Lung (tissue), 12 donors: ENCODE measurements around the gene ACACB. TPM values are rescaled to one million over a fixed set of nuclear protein-coding genes. Genes with fewer than 3 reads are reported as not detected.

ENCODE experiments used
- ATAC-seq: fragments of 200-7000 bp; cut with Tn5 transposase; one replicate; pipeline ENCODE4 v1.9.1; 2020; ENCODE audit warnings: moderate number of reproducible peaks; ENCODE audit not compliant: insufficient read depth, low FRiP score
- DNase-seq, 3 donors: peaks; one replicate each; pipeline ENCODE4 v3.0.0-alpha.2; 2013 to 2017
- H3K27ac ChIP-seq, 2 donors: one replicate each; pipeline ENCODE4 v1.5.1; 2013; ENCODE audit warnings: mild to moderate bottlenecking in 2 of 2, moderate library complexity in 2 of 2, control low read depth in 1 of 2, inconsistent platforms in 1 of 2, low read depth in 1 of 2, low read length in 1 of 2
- H3K27me3 ChIP-seq, 3 donors: one replicate each; pipeline ENCODE4 v1.5.1; 2013; ENCODE audit warnings: low read length in 2 of 3; ENCODE audit not compliant: control insufficient read depth in 3 of 3, insufficient read depth in 3 of 3
- H3K36me3 ChIP-seq, 4 donors: one replicate each; pipeline ENCODE4 v1.5.1; 2013; ENCODE audit warnings: low read length in 4 of 4, mild to moderate bottlenecking in 1 of 4, moderate library complexity in 1 of 4; ENCODE audit not compliant: control insufficient read depth in 4 of 4, insufficient read depth in 4 of 4
- H3K4me1 ChIP-seq, 5 donors: one replicate each; pipeline ENCODE4 v1.5.1; 2013; ENCODE audit warnings: low read length in 5 of 5, mild to moderate bottlenecking in 2 of 5, moderate library complexity in 1 of 5; ENCODE audit not compliant: control insufficient read depth in 5 of 5, insufficient read depth in 5 of 5
- H3K4me3 ChIP-seq: one replicate; pipeline ENCODE4 v1.5.1; 2013; ENCODE audit warnings: mild to moderate bottlenecking, control low read depth, moderate library complexity
- H3K9ac ChIP-seq, 2 donors: one replicate each; pipeline ENCODE4 v1.5.1; 2013; ENCODE audit warnings: low read length in 2 of 2, control low read depth in 1 of 2; ENCODE audit not compliant: insufficient read depth in 1 of 2
- H3K9me3 ChIP-seq, 4 donors: one replicate each; pipeline ENCODE4 v1.5.1; 2013; ENCODE audit warnings: low read length in 3 of 4, mild to moderate bottlenecking in 1 of 4, moderate library complexity in 1 of 4; ENCODE audit not compliant: control insufficient read depth in 4 of 4, insufficient read depth in 3 of 4
- CTCF ChIP-seq: IDR thresholded peaks from 2 replicates; pipeline ENCODE4 v1.5.1; 2012; ENCODE audit warnings: mild to moderate bottlenecking; ENCODE audit errors: control extremely low read depth, extremely low read depth
- WGBS, 2 donors: extraction: QIAGEN DNeasy Blood & Tissue Kit; methylation state at CpG; one replicate each; pipeline ENCODE4 v1.1.7; 2013; 5-methylcytosine and 5-hydroxymethylcytosine counted together
- polyA plus RNA-seq, 2 donors: library from polyadenylated mRNA; stranded (reverse); fragments of 200-250 nt; gene quantifications; one replicate each; pipeline ENCODE4 v1.2.1, GENCODE V29; 2013
- total RNA-seq, 2 donors: library from RNA; depleted of rRNA in 1 of 2; stranded (reverse); fragments of >200 nt in 1 of 2; gene quantifications; one replicate each; pipeline ENCODE4 v1.2.1, GENCODE V29; 2014 to 2021
- donor health status: control.
- donor health status: control.
- donor health status: Bipolar disorder and iron deficiency.
- donor health status: healthy.
- donor health status: DM: yes; HTN: yes; CAD: no.

ACACB gene
- total and polyA plus RNA-seq, 4 donors, result 2.9 to 24.5 (median 18.2) TPM

- H3K9me3 ChIP-seq, result peaks cover 0 to under 1% (median 0%) of the 10 kb centered on the region in 4 donors
- peaks cover 0 to 10% (median 0%) of the 10 kb centered on the region in 5 donors for H3K4me1 ChIP-seq
- ATAC-seq (no peak), DNase-seq (no peak)
- no peak overlapping the region for H3K4me3 ChIP-seq
- H3K36me3 ChIP-seq, result no peaks in the 10 kb centered on the region
- H3K9ac ChIP-seq, result no peak overlapping the region
- no peak for TF ChIP-seq CTCF
- no peak overlapping the region for H3K27ac ChIP-seq
- no peaks in the 10 kb centered on the region for H3K27me3 ChIP-seq
- 90 to 93% methylated on average over 5 of the region's 5 CpGs for WGBS, 2 donors
Observed at GRCh38 chr12:109276160-109276559, 159.8 kb downstream of the ACACB start.

- H3K4me1 ChIP-seq, result peaks cover 0 to 10% (median 0%) of the 10 kb centered on the region in 5 donors
- no peaks in the 10 kb centered on the region for H3K36me3 ChIP-seq
- no peak overlapping the region for H3K4me3 ChIP-seq
- no peaks in the 10 kb centered on the region for H3K27me3 ChIP-seq
- no peak for DNase-seq
- WGBS, 2 donors, result 90 to 91% methylated on average over 8 of the region's 8 CpGs
- no peak for ATAC-seq
- no peak overlapping the region for H3K9ac ChIP-seq
- TF ChIP-seq CTCF, result no peak
- H3K9me3 ChIP-seq, result no peaks in the 10 kb centered on the region
- no peak overlapping the region for H3K27ac ChIP-seq
Observed at GRCh38 chr12:109277255-109277898, 161.0 kb downstream of the ACACB start.

GRCh38 chr12:109277899-109278762 is 161.7 kb downstream of the ACACB start:
- ATAC-seq, result no peak
- Histone ChIP-seq H3K36me3 (no peaks in the 10 kb centered on the region), H3K27ac (no peak overlapping the region), H3K4me3 (no peak overlapping the region), H3K27me3 (no peaks in the 10 kb centered on the region), H3K9me3 (no peaks in the 10 kb centered on the region), H3K4me1 (peaks cover 0 to 10% (median 0%) of the 10 kb centered on the region in 5 donors), H3K9ac (no peak overlapping the region)
- 49 to 58% methylated on average over 15 of the region's 15 CpGs for WGBS, 2 donors
- TF ChIP-seq CTCF, result no peak
- peak; percentile 50 to 72 (median 67) for DNase-seq
